CD4-positive, alpha-beta T cell treated with Interleukin-2 at 100 ng/mL for 4 hours (primary cell): ENCODE data around the gene ATP6V1G1.
"Not testable (repeated sequence)": the region's sequence is repeated elsewhere in the genome, so short reads cannot be mapped to it uniquely, and the experiment has no call there.

ENCODE experiments used
- DNase-seq: peaks from one replicate; pipeline ENCODE4 v3.0.0-alpha.2; 2020; ENCODE audit warnings: low spot score

ATP6V1G1 gene

DNA sequence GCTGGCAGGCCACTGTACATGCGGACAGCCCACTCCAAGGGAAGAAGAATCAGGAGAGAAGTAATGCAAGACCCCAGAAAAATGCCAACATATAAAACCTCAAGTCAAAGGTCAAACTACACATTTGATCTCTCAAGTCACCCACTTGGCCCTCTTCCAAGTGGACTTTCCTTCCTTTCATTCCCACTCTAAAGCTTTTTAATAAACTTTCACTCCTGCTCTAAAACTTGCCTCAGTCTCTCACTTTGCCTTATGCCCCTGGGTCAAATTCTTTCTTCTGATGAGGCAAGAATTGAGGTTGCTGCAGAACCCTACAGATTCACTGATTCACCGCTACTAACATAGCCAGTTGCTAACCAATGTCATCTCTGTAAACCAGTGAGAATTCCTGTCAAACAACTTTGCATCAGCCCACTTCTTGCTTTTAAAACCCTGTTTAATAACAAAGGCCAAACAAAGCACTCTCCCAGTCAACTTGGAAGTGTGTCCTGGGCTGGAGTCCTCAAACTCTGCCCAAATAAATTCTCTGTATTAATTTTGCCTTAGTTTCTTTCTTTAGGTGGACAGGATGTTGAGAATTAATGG, 6.9 kb upstream of the ATP6V1G1 start:
- no peak for DNase-seq

- DNase-seq: no peak
Measured at GRCh38 chr9:114583371-114584155, 4.0 kb upstream of the ATP6V1G1 start.

GRCh38 chr9:114588210-114588609, 641 bp downstream of the ATP6V1G1 start:
- no peak for DNase-seq

DNA sequence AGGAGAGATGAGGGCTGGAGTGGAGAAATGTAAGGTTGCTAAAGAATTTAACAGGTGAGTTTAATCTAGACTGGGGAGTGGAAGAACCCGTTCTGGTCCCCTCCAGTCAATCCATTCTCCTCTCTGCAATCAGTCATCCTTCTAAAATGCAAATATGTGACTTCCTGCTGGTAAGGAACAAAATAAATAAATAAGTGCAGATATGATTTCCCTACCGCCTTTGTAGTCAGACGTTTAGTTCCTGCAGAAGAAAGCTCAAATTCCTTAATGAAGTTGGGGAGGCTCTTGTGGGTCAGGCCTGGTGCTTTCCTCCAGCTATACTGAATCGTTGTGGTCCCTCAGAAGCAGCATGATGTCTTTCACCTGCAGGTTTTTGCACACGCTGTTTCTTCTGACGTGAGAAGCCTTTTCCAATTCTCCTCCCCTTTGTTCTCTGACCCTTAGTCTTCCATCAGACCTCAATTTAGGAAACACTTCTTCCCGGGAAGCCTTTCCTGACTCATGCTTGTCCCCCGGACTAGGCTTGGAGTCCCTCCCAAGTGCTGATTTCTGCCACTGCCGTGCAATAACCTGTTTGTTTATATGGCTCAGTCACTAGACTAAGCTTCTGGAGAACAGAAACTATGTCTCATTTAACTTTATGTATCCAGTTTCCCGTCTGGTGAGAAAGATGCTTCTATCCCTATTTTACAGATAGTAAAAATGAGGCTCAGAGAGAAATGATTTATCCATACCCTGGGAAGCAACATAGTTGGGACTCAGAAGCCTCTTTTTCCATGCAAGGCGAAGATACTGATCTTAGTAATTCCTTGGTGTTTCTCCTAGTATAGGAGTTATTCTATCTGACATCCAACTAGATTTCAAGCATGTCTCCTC, 1.3 kb downstream of the ATP6V1G1 start:
- no peak for DNase-seq

DNA sequence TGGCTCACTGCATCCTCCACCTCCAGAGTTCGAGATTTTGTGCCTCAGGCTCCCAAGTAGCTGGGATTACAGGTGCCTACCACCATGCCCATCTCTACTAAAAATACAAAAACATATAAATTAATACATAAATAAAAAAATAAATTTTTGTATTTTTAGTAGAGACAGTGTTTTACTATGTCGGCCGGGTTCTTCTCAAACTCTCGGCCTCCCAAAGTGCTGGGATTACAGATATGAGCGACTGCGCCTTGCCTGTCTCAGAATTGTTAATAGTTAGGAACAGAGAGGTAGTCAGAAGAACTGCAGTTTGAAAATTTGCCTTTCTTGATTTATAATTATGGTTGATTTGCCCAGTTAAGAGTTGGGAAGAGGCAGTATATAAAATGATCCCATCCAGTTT, 2.8 kb downstream of the ATP6V1G1 start:
- no peak for DNase-seq

DNA sequence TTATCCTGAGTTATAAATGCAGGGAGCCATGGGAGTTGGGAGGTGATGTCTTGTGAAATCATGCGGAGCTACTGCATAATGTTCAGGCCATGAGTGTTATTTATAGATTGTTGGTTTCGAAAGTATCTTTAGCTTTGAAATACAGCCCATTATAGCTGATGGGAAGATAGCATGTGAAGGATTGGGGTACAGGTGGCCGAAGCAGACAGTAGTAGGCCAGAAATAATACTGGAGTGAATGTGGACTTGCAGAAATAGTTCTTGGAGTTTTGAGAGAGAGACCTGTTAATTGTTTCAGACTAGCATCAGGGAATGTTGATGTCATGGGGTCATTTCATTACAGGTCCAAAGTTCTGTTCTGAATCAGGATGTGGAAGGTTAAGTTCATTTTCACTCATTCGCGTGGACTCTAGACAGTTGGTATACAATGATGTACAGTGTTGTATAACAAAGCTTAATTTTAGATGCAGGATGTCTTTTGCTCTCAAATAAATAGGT, 3.8 kb downstream of the ATP6V1G1 start:
- no peak for DNase-seq

- no peak for DNase-seq
Measured at GRCh38 chr9:114591849-114592248, 4.3 kb downstream of the ATP6V1G1 start.

DNA sequence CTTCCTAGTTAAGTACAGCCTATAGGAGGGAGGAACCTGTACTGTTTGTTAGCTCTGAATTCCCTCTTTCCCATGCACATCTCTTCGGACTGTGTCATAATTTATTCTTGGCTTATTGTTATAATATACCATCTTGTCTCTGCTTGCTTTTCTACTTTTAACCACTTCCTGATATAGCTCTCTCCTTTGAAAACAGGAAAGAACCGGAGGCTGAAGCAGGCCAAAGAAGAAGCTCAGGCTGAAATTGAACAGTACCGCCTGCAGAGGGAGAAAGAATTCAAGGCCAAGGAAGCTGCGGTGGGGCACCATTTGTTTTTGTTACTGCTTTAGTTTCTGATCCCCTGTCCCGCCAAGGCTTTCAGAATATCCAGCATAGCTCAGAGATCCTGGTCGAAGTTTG, 4.8 kb downstream of the ATP6V1G1 start:
- DNase-seq: peak; percentile 75

- DNase-seq: no peak
Measured at GRCh38 chr9:114594136-114594535, 6.6 kb downstream of the ATP6V1G1 start.

- not testable (repeated sequence) for DNase-seq
Measured at GRCh38 chr9:114600502-114601248, 13.1 kb downstream of the ATP6V1G1 start.

- DNase-seq: not testable (repeated sequence)
Measured at GRCh38 chr9:114601787-114602186, 14.2 kb downstream of the ATP6V1G1 start.

DNA sequence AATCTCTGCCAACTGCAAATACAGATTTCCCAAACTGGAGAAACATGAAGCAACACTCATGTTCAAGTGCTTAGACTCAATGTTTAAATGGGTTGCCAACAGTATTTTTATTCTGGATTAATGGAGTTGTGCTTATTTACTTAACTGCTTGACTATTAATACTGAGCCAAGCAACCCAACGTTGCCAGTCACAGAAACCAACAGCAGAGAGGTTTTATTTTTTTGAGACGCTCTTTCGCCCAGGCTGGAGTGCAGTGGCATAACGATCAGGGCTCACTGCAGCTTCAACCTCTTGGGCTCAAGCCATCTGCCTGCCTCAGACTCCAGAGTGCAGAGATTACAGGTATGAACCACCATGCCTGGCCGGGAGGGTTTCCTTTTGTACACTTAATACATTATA, 15.1 kb downstream of the ATP6V1G1 start:
- no peak for DNase-seq

DNA sequence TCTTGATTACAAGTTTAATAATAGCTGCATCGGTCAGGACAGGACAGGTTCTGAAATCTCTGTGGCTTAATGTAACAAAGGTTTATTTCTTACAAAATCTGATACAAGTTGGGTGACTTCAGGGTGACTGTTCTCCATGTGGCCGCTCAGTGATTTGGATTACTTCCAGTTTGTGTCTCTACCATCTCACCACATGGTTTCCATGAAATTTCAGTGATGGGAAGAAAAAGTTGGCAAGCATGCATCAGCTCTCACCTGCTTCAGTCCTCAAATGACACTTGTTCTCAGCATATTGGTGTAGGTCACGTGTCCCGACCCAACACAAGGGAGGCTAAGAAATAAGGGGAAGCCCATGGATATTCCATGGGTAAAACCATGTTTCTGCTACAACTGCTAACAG, 15.7 kb downstream of the ATP6V1G1 start:
- DNase-seq: no peak

DNA sequence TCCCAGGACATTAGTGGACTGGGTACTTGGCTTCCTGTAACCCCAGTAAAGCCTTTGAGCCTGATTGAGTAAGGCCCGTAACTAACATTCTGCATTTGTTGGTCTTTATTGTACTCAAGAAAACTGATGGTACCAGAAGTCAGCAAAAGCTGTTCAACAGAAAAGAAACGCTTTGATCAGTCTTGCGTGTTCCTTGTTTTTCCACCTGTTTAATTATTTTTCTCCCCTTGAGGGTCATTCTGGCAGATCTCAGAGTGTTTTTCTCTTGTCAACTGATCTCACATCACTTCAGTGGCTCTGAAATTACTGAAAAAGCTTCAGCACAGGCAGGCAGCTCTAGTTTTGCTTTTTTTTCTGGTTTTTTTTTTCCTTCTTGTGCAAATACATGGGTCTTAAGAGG, 17.4 kb downstream of the ATP6V1G1 start:
- no peak for DNase-seq

GRCh38 chr9:114606068-114606467, 18.5 kb downstream of the ATP6V1G1 start:
- no peak for DNase-seq

GRCh38 chr9:114606597-114607207, 19.1 kb downstream of the ATP6V1G1 start:
- no peak for DNase-seq

DNA sequence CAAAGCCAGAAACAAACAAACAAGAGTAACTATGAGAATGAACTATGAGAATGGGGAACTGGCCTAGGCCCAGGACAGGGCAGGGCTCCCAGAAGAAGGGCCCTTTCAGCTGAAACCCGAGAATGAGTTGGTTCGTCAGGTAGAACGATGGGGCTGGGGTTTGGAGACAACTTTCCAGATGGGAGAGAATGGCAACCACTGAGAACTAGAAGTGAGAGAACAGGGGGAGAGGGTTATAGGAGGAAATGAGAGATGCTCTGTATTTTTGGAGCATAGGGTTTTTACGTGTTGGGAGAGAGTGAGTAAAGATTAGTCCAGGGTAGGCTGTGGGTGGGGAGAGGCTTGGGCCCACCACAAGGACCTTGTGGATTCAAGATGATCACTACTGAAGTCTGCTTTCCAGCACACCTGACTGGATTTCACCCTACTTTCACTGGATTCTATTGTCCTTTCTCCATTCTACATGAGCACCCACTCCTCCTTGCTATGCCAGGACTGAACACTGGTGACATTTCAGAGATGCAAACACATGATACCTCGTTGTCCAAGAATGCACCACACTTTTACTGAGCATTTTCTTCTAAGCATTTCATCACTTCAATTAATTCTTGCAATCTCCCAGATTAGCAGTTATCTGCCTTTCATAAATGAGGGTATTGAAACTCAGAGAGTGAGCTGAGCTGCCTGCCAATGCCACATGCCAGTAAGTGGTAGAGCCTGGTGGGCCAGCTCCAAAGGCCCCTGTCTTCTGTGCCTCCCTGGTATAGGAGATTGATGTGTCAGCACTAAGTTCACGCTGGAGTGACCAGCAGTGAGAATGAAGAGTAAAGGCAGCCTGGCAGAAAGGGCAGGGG, 20.3 kb downstream of the ATP6V1G1 start:
- no peak for DNase-seq

GRCh38 chr9:114608525-114608796, 20.9 kb downstream of the ATP6V1G1 start:
- no peak for DNase-seq

GRCh38 chr9:114611516-114612271, 24.1 kb downstream of the ATP6V1G1 start:
- DNase-seq: peak; percentile 29
